Posterior vena cava (tissue), 2 donors: ENCODE measurements around the gene UBAC1. TPM values are rescaled to one million over a fixed set of nuclear protein-coding genes. Genes with fewer than 3 reads are reported as not detected.

Experiments used
- DNase-seq: peaks from one replicate; pipeline ENCODE4 v3.0.0-alpha.2; 2020; ENCODE audit warnings: low spot score
- intact Hi-C, 2 donors: fragments of 100-400 bp; cut with DNase I; formaldehyde crosslinking; loops; one replicate each; pipeline versions ENCODE4 v1.14.1 to v1.14.2; 2022 to 2023
- total RNA-seq, 2 donors: library from RNA; stranded (reverse); fragmentation: NEBNext Ultra II Directional; extraction: Animal tissue kit (Norgen Biotek cat#: 25700); gene quantifications; one replicate each; pipeline ENCODE4 v1.2.1, GENCODE V29; 2021
- donor health status: DM: yes; HTN: yes; CAD: no.
- donor health status: DM: yes; HTN: yes; CAD: no.

The UBAC1 gene
- total RNA-seq, 2 donors from 2014 or later = 32.7 to 34.1 TPM

DNA sequence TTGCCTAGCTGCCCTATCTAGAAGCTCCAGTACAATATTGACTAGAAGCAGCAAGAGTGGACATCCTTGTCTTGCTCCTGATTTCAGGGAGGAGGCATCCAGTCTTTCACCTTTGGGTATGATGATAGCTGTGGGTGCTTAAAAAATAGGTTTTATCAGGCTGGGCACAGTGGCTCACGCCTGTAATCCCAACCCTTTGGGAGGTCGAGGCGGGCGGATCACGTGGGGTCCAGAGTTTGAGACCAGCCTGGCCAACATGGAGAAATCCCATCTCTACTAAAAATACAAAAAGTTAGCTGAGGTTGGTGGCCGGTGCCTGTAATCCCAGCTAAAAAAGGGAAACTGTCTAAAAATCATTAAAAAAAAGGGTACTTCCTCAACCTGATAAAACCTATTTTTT is 51.8 kb downstream of the UBAC1 start:
- no peak for DNase-seq
- intact Hi-C loops = no loop called here

DNA sequence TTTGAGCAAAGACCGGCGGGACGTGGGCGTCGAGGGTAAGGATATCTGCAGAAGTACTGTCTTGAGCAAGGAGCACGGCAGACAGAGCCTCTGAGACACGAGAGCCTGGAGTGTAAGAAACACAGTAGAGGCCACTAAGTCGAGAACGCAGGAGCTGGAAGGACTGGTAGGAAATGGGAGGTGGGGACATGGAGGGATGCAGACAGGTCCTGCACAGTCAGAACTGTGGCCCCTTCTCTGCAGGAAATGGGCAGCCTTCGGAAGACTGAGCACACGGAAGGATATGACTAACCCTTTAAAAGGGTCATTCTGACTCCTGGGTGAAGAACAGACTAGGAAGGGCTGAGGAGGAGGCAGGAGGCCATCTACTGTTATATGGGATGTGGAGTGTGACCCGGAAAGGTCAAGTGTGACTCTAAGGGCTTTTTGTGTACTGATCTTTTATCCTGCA is 52.4 kb downstream of the UBAC1 start:
- DNase-seq = no peak
- intact Hi-C loops = no loop called here

DNA sequence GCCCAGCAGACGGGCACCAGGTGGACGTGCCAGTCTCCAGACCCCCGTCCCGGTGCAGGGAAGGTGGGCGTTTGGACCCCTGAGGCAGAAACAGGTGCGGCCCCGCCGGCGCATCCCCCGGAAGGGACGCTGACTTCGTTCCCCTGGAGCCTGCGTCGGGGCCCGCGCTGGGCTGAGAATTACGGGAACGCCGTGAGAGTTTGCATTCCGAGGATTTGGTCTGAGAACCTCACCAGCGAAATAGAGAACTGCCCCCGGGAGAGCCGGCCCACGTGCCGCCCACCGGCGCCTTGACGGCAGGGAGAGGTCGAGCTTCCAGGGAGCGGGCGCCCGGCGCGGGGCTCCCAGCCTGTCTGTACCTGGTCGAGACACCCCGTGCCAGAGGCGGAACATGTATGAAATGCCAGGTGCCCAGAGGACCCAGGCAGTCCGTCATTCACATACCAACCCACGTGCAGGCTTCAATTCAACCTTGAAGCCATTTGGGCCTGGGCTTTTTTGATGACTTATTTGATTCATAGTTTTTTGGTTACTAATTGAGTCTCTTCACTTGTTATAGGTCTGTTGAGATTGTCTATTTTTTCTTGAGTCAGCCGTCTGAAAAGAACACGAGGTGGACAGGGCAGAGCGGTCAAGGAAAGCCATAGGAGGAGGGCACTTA is 53.0 kb downstream of the UBAC1 start:
- DNase-seq = no peak
- intact Hi-C loops = no loop called here

GRCh38 chr9:135907431-135908092 is 53.6 kb downstream of the UBAC1 start, which contains the start of gene CAMSAP1:
CAMSAP1 (minus strand) TSS chr9:135907546; CDS start chr9:135907159, 387 bp downstream.
- DNase-seq = peak; percentile 98
- intact Hi-C loops = no loop called here

DNA sequence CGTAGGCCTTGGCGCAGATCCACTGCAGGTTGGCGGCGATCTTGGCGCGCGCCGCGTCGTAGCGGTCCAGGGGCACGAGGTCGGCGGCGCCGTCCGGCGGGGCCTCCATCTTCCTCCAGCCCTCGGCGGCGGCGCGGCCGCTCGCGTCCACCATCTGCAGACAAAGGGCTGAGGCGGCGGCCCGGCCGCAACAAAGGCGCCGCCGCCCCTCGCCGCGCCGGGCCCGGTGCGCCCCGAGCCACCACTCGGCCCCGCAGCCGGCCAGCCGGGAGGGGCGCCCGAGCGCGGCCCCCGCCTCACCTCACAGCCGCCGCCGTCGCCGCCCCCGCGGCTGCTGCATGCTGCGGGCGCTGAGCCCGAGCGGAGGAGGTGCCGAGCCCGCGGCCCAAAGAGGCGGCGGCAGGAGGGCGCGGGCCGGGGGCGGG is 54.2 kb downstream of the UBAC1 start:
- intact Hi-C loops = no loop called here
- no peak for DNase-seq

- intact Hi-C loops = no loop called here
- DNase-seq = no peak
Measured at GRCh38 chr9:135906291-135907005, 54.7 kb downstream of the UBAC1 start.

GRCh38 chr9:135905380-135906258 is 55.6 kb downstream of the UBAC1 start:
- intact Hi-C loops = no loop called here
- DNase-seq = no peak

DNA sequence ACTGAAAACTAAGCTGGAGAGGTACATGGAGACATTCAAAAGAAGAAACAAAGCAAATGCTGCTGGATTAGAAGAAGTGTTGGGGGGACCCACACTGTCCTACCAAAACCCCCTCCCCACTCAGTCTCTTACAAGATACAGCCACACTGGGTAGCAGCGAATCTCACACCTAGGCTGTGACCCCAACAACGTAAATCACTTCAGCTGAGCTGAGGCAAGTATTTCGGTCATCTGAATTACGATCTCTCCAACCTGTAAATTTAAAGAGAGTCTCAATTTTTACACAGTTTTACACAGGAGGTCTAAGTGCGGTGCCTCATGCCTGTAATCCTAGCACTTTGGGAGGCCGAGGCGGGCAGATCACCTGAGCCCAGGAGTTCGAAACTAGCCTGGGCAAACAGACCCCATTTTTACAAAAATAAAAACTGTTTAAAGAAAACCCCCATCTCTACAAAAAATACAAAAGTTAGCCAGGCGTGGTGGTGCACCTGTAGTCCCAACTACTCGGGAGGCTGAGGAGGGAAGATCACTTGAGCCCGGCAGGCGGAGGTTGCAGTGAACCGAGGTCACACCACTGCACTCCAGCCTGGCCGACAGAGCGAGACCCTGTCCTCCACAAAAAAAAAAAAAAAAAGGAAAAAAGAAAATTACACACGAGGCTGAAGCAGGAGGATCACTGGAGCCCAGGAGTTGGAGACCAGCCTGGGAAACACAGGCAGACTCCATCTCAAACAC is 57.2 kb downstream of the UBAC1 start:
- no peak for DNase-seq
- intact Hi-C loops = no loop called here

DNA sequence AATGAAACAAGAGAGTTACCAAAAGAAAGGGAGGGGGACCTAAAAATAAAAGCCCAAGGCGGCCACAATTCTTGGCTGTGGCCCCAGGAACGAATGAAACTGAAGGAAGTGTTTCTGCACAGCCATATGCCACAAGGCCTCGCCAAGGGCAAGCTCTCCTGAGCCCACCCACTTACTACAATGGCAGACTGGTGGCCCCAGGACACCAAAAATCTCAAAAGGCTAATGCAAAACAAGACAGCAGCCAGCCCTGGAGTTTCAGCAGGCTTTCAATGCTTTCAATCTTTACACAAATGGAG is 57.9 kb downstream of the UBAC1 start:
- no peak for DNase-seq
- intact Hi-C loops = no loop called here

DNA sequence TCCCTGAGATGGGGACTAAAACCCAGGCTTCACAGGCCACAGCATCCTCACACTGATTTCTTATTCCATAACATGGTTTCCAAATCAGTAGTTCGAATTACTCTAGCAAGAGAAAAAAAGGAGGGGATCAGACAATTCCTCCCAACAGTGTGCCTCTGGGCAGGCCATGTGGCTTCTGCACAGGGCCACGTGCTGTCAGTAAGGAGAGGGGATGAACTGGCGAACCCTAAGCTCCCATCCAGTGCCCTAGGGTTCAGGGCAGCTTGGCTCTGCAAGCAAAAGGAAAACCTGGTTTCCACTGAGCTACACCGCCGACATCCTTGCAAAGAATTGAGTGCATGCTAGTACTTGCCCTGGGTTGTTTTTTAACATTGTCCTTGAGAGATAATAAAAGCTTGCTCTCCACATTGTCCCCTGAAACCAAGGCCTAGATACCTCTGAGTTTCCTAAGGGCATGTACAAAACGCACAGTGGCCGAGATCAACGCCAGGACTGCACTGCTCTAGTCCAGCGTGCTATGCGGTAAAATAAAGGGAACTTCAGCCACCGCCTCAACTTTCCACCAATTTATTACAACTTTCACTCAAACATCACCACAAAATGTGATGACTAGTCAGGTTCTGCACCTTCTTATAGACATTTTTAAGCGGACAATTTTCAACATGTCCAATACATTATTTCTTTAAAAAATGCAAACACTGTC is 58.4 kb downstream of the UBAC1 start:
- intact Hi-C loops = no loop called here

DNA sequence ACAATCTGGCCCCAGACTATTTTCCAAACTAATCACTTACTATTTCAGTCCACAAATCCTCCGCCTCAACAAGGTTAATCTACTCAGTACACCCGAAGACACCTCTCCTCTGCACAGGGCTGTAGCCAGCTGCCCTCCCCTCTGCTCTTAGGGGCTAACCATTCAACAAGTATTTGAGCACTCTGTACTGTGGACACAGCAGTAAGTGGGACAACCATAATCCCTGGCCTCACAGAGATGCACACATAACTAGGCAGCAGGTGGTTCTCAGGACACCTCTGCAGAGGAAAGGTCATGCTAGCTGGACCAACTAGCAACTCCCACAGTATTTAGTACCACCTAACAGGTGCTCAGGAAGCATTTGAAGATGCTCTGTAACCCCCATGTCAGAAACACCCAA is 59.3 kb downstream of the UBAC1 start:
- intact Hi-C loops = no loop called here

More for the DNA sequence above, 58.4 kb downstream of the UBAC1 start:
- no peak for DNase-seq

GRCh38 chr9:135901031-135901758 is 60.0 kb downstream of the UBAC1 start:
- DNase-seq = no peak
- intact Hi-C loops = no loop called here

More for the DNA sequence above, 59.3 kb downstream of the UBAC1 start:
- DNase-seq = peak; percentile 8

GRCh38 chr9:135898634-135899407 is 62.4 kb downstream of the UBAC1 start:
- no peak for DNase-seq
- intact Hi-C loops = no loop called here

DNA sequence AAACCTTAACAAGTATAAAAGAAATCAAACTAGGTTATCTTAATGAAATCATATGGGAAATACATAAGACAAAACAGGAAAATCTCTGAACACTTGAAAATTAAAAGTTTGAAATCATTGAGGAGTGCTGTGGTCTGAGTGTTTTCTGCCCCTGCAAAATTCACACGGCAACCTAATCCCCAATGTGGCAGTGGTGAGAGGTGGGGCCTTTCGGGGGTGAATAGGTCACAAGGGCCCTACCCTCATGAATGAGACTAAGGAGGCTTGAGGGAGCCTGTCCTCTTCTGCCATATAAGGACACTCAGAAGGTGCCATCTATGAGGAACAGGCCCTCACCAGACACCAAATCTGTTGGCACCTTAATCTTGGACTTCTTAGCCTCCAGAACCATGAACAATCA is 64.5 kb downstream of the UBAC1 start:
- intact Hi-C loops = no loop called here
- no peak for DNase-seq

GRCh38 chr9:135896205-135896604 is 65.0 kb downstream of the UBAC1 start:
- DNase-seq = no peak
- intact Hi-C loops = no loop called here

DNA sequence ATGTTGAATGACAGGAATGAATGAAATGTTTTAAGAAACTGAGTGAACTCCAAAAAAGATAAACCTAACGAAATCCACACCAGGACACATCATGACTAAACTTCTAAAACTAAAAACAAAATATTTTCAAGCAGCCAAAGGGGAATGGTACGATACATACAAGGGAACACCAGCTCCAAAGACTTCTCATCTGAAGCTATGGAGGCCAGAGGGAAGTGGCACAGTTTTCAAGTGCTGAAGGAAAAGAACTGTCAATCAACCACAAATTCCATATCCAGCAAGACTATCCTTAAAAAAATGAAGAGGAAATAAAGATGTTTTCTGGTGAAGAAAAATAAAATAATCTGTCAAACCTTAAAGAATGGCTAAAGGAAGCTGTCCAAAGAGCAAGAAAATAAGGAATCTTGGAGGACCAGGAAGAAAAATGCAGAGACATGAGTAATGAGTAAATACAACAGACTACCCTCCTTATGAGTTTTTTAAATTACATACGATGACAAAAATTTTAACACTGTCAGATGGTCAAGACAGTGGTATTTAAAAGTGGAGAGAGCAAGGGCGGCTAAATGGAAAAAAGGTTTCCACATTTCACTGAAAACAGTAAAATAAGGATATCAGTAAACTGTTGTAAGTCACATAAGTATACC is 65.8 kb downstream of the UBAC1 start:
- intact Hi-C loops = no loop called here
- DNase-seq = no peak
